AG04450 (cell line): ENCODE results near the gene MAP4K1. TPM values are rescaled to one million over a fixed set of nuclear protein-coding genes. Genes with fewer than 3 reads are reported as not detected.

ENCODE experiments used
- CTCF ChIA-PET: fragments of 300-600, 350-600 bp; formaldehyde crosslinking; extraction: SDS; loops from one replicate; lab custom pipeline; 2022; ENCODE audit warnings: antibody characterized with exemption, inconsistent platforms; lab: Charles Lee
- POLR2A ChIA-PET: fragments of 350-600 bp; formaldehyde crosslinking; extraction: SDS; loops from one replicate; lab custom pipeline; 2021; ENCODE audit warnings: antibody characterized with exemption, inconsistent platforms; lab: Yijun Ruan, JAX
- DNase-seq: peaks from one replicate; pipeline ENCODE4 v3.0.0-alpha.2; 2011; ENCODE audit warnings: low read depth, low spot score
- H3K27ac ChIP-seq: one replicate; pipeline ENCODE4 v1.5.1; 2012; ENCODE audit warnings: low read depth, low read length, control low read depth
- H3K27me3 ChIP-seq: one replicate; pipeline ENCODE4 v1.6.0; 2012; ENCODE audit warnings: low read length; ENCODE audit not compliant: control insufficient read depth, insufficient read depth
- H3K4me3 ChIP-seq: 2 replicates; pipeline ENCODE4 v1.5.1; 2011; ENCODE audit warnings: mild to moderate bottlenecking, low read depth, low read length, control low read depth
- H3K9me3 ChIP-seq: 2 replicates; pipeline ENCODE4 v1.5.1; 2012; ENCODE audit warnings: low read length; ENCODE audit not compliant: control insufficient read depth, insufficient read depth
- polyA plus RNA-seq: library from polyadenylated mRNA; depleted of rRNA; stranded (reverse); fragments of >200 nt; gene quantifications from 2 replicates; pipeline ENCODE4 v1.2.3, GENCODE V29; 2011; rRNA removed
- TF ChIP-seq, protein P1 (sequence below): IDR thresholded peaks from 2 replicates; pipeline ENCODE4 v1.5.1; 2011; ENCODE audit warnings: low read depth, low read length, control low read depth, inconsistent platforms

Gene MAP4K1
- polyA plus RNA-seq, 1 experiment: 0.09 TPM

DNA sequence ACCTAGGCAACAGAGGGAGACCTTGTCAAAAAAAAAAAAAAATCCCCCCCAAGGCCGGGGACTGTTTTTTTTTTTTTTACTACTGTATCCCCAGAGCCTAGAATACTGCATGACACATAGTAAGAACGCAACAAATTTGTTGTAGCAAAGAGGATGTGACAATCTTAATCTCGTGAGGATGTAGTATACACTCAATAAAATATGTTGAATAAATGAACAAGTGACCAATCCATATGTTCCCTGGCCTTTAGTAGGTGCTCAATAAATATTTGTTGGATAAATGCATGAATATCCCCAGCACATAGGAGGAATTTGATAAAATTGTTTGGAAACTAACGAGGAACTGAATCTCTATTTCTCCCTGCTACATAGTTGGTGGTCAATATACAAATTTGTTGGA lies 75.7 kb downstream of the MAP4K1 start:
- H3K4me3 ChIP-seq: no peak overlapping the region
- TF ChIP-seq, protein P1, sequence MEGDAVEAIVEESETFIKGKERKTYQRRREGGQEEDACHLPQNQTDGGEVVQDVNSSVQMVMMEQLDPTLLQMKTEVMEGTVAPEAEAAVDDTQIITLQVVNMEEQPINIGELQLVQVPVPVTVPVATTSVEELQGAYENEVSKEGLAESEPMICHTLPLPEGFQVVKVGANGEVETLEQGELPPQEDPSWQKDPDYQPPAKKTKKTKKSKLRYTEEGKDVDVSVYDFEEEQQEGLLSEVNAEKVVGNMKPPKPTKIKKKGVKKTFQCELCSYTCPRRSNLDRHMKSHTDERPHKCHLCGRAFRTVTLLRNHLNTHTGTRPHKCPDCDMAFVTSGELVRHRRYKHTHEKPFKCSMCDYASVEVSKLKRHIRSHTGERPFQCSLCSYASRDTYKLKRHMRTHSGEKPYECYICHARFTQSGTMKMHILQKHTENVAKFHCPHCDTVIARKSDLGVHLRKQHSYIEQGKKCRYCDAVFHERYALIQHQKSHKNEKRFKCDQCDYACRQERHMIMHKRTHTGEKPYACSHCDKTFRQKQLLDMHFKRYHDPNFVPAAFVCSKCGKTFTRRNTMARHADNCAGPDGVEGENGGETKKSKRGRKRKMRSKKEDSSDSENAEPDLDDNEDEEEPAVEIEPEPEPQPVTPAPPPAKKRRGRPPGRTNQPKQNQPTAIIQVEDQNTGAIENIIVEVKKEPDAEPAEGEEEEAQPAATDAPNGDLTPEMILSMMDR: no peak
- no peaks in the 10 kb centered on the region for H3K27me3 ChIP-seq
- H3K27ac ChIP-seq: no peak overlapping the region
- H3K9me3 ChIP-seq: peaks cover 7% of the 10 kb centered on the region; the same call in 1 of the 2 replicates
- POLR2A ChIA-PET: interaction anchor here (0.7 kb wide), 1 partner anchor 825 kb away, joined by 7 read pairs; no protein-coding TSS in a partner anchor
- DNase-seq: no peak
- CTCF ChIA-PET: no interaction called here

DNA sequence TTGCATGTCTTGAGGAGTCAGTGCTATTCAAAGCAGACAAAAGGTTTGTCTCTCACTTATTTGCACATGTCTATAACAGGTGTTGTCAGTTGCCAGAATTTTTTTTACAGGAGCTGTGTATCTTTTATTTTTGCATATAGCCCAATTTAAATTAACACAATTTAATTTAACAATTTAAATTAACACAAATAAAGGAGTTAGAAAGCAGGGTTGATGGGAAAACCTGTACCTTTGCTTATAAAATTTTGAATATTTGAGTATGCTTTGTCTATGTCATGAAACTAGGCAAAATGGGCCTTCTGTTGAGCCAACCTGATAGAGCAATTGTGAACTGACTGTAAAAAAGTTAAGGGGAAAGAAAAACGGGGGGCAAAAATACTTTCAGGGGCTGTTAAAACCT lies 78.0 kb downstream of the MAP4K1 start:
- no peak for DNase-seq
- Histone ChIP-seq H3K9me3 (peaks cover 17% of the 10 kb centered on the region), H3K27ac (no peak overlapping the region), H3K27me3 (no peaks in the 10 kb centered on the region), H3K4me3 (no peak overlapping the region)
- ChIA-PET POLR2A (no interaction called here), CTCF (no interaction called here)
- TF ChIP-seq, protein P1: no peak

DNA sequence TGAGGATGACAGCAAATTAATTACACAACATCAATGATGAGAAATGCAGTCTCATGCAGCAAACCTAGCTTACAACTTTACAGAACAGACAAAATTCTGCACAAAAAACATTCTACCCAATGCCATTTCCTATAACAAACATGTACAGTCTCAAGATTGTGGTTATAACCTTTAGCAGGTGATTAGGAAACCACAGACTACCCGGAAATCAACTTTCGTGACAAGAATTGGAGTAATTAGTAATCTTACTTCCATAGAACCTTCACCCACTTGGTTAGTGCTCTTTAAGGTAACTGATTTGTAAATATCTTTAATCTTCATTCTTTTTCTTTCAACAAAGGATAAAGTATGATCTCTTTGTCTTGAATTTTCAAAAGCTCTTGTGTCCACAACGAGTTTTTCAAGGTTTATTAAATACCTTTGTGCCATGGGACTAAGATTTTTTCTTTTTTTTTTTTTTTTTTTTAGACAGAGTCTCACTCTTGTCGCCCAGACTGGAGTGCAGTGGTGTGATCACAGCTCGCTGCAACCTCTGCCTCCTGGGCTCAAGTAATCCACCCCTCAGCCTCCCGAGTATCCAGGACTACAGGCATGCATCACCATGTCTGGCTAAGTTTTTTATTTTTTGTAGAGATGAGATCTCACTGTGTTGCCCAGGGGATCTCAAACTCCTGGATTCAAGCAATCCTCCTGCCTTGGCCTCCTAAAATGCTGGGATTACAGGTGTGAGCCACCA lies 78.8 kb downstream of the MAP4K1 start:
- CTCF ChIA-PET: no interaction called here
- no peak for DNase-seq
- Histone ChIP-seq H3K4me3 (no peak overlapping the region), H3K9me3 (peaks cover 21% of the 10 kb centered on the region), H3K27me3 (no peaks in the 10 kb centered on the region), H3K27ac (no peak overlapping the region)
- TF ChIP-seq, protein P1: no peak
- POLR2A ChIA-PET: interaction anchor here (0.5 kb wide), 1 partner anchor 132 kb away, joined by 4 read pairs; no protein-coding TSS in a partner anchor

DNA sequence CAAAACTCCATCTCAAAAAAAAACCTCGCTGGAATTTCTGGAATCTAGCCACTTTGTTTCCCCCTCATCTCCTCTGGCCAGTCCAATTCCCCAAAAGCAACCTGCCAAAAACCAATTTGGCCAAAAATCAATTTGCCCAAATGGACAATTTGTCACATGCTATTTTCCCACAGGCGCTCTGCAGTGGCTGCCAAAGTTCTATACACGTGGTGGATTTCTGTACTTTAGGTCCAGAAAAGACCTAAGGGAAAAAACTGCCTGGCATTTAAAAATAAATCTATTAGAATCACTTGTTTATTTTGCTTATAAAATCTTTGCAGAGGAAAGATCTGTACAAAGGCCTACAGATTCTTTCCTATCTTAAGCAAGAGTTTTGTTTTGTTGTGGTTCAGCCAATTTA lies 79.4 kb downstream of the MAP4K1 start:
- DNase-seq: no peak
- Histone ChIP-seq H3K27me3 (no peaks in the 10 kb centered on the region), H3K27ac (no peak overlapping the region), H3K4me3 (no peak overlapping the region), H3K9me3 (peaks cover 16% of the 10 kb centered on the region)
- ChIA-PET CTCF (no interaction called here), POLR2A (interaction anchor here (0.5 kb wide), 1 partner anchor 133 kb away, joined by 4 read pairs; no protein-coding TSS in a partner anchor)
- TF ChIP-seq, protein P1: no peak

Other genes starting within 250 kb of the MAP4K1 start
- gene PSMD8, start 243.4 kb downstream of the MAP4K1 start, polyA plus RNA-seq: 287 and 328 TPM in 2 replicates
- 0.15 and 0.27 TPM in 2 replicates for gene GGN, start 229.9 kb downstream of the MAP4K1 start, polyA plus RNA-seq
- gene SPRED3, start 229.3 kb downstream of the MAP4K1 start, polyA plus RNA-seq: 2.5 and 3.6 TPM in 2 replicates
- gene FAM98C, start 214.9 kb downstream of the MAP4K1 start, polyA plus RNA-seq: 5.0 and 7.9 TPM in 2 replicates
- not detected in 2 replicates for gene RASGRP4, start 191.7 kb downstream of the MAP4K1 start, polyA plus RNA-seq
- gene RYR1, start 184.3 kb downstream of the MAP4K1 start, polyA plus RNA-seq: not detected in 2 replicates
- gene EIF3K, start 1.2 kb upstream of the MAP4K1 start, polyA plus RNA-seq: 168 and 250 TPM in 2 replicates
- gene ACTN4, start 29.7 kb upstream of the MAP4K1 start, polyA plus RNA-seq: 300 and 359 TPM in 2 replicates
- gene CAPN12, start 126.5 kb upstream of the MAP4K1 start, polyA plus RNA-seq: 0.66 and 0.69 TPM in 2 replicates
- gene LGALS7, start 155.6 kb upstream of the MAP4K1 start, polyA plus RNA-seq: not detected in 2 replicates
- gene LGALS7B, start 171.2 kb upstream of the MAP4K1 start, polyA plus RNA-seq: not detected in 2 replicates
- gene LGALS4, start 195.0 kb upstream of the MAP4K1 start, polyA plus RNA-seq: 0.07 TPM in 1 of 2 replicates, not detected in the other
- gene ECH1, start 213.8 kb upstream of the MAP4K1 start, polyA plus RNA-seq: 86.5 and 109 TPM in 2 replicates
- gene HNRNPL, start 232.0 kb upstream of the MAP4K1 start, polyA plus RNA-seq: 281 and 316 TPM in 2 replicates